ENCODE measurements around the gene TPO.
A peak's percentile ranks its signal among the peaks of the same experiment; 100 is the strongest.

TPO gene

DNA sequence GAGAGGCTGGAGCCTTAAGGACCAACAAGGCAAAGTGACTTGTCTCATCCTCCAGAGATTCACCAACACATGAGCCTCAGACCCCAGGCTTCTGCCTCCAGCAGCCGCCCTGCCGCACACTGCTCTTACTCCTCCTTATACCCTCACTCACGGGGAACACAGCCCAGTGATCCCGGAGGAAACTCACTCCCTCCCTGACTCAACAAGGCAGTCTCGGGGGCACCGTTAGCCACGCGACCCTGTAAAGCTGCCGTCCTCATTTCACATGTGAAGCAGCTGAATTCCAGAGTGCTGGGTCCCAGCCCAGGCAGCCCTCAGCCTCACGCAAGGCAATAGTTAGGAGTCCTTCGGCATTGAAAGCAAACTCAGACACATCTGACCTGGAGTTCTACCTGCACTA lies 129.7 kb downstream of the TPO start:
- DNase-seq (ENCODE audit: low spot score): no peak
- TF ChIP-seq, protein P1, sequence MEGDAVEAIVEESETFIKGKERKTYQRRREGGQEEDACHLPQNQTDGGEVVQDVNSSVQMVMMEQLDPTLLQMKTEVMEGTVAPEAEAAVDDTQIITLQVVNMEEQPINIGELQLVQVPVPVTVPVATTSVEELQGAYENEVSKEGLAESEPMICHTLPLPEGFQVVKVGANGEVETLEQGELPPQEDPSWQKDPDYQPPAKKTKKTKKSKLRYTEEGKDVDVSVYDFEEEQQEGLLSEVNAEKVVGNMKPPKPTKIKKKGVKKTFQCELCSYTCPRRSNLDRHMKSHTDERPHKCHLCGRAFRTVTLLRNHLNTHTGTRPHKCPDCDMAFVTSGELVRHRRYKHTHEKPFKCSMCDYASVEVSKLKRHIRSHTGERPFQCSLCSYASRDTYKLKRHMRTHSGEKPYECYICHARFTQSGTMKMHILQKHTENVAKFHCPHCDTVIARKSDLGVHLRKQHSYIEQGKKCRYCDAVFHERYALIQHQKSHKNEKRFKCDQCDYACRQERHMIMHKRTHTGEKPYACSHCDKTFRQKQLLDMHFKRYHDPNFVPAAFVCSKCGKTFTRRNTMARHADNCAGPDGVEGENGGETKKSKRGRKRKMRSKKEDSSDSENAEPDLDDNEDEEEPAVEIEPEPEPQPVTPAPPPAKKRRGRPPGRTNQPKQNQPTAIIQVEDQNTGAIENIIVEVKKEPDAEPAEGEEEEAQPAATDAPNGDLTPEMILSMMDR (IDR thresholded peaks at IDR 0.05; ENCODE audit: extremely low read depth, missing control alignments): no peak

DNA sequence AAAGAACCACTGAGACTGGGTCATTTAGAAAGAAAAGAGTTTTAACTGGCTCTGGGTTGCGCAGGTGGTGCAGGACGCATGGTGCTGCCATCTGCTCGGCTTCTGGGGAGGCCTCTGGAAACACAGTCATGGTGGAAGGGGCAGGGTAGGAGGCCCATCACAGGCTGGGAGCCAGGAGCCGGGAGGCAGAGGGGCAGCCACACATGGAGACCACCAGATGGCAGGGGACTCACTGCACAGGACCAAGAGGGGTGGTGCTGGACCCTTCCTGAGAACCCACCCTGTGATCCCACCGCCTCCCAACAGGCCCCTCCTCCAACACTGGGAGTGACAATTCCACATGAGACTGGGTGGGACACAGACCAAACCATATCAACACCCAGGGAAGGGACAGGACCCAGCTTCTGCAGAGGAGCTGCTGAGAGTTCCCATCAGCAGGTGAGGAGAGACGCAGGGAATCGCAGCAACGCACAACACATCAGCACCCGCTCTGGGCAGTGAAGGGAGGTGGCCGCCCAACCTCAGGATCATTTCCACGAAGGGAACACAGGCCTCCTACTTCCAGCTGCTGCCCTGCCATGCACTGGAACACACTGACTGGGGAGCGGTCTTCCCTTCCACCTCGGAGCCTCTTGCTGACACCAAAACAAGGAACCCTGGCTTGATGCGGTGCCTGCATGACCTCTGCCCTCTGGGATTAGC lies 130.7 kb downstream of the TPO start:
- TF ChIP-seq, protein P1 (IDR thresholded peaks at IDR 0.05; ENCODE audit: extremely low read depth, missing control alignments): no peak
- no peak for DNase-seq (ENCODE audit: low spot score)

DNA sequence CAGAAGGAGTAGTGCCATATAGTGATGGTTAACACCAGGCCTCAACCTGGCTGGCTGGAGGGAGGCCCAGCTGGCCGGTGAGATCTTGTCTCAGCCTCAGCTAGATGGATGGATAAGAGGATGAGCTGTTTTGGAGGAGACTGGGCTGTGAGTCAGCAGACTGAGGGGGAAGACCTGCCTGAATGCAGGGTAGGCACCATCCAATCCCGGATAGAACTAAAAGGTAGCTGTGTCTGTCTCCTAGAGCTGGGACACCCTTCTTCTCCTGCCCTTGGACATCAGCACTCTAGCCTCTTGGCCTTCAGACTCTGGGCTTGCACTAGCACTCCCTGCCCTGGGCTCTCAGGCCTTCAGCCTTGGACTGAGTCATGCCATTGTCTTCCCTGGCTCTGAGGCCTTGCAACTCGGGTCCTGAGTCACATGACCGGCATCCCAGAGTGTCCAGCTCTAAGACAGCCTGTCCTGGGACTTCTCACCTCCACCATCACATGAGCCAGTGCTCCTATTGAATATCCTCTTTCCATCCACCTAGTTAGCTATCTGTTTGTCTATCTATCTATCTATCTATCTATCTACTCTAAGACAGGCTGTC lies 131.3 kb downstream of the TPO start:
- TF ChIP-seq, protein P1 (IDR thresholded peaks at IDR 0.05; ENCODE audit: extremely low read depth, missing control alignments): no peak
- no peak for DNase-seq (ENCODE audit: low spot score)

DNA sequence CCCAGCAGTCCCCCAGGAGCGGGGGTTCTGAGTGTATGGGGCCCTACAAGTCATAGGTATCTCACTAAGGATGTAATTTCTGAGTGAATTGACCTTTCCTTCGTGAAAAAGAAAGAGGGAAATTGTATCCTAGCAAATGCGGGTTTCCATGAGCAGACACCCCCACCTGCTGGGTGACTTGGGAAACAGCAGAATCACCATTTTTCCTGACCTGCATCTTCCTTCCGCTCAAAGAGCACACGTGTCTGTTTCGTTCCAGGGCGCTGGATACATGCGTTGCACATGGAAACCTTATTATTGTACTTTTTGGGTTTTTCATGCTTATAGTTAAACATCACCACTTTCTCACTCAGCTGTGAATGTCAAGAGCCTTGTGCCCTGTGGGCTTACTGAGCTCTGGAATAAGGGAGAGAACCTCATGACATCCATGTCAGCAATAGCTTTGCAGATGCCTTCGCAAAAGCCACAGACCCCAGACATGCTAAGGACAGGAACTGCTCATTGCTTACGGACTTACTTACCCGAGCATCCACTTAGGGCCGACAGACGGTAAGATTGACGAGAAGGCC lies 132.8 kb downstream of the TPO start:
- peak; percentile 48 for DNase-seq (ENCODE audit: low spot score)
- TF ChIP-seq, protein P1 (IDR thresholded peaks at IDR 0.05; ENCODE audit: extremely low read depth, missing control alignments): peak; percentile 32

DNA sequence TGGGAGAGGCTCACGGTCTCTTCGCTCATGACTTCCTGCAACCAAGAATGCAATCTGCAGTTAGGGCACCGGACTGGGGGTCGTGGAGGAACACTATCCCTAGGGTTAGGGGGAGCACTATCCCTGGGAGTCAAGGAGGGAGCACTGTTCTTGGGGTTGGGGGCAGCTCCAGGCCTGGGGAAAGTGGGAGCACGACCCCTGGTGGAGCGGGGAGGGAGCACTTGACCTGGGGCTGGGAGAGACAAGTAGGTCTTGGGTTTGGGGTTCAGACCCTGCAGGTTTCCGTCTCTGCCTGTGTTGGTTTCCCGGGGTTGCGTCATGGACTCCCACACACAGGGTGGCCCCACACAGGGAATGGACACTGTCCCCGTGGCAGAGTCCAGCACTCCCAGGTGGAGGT lies 133.6 kb downstream of the TPO start:
- TF ChIP-seq, protein P1 (IDR thresholded peaks at IDR 0.05; ENCODE audit: extremely low read depth, missing control alignments): no peak
- no peak for DNase-seq (ENCODE audit: low spot score)

DNA sequence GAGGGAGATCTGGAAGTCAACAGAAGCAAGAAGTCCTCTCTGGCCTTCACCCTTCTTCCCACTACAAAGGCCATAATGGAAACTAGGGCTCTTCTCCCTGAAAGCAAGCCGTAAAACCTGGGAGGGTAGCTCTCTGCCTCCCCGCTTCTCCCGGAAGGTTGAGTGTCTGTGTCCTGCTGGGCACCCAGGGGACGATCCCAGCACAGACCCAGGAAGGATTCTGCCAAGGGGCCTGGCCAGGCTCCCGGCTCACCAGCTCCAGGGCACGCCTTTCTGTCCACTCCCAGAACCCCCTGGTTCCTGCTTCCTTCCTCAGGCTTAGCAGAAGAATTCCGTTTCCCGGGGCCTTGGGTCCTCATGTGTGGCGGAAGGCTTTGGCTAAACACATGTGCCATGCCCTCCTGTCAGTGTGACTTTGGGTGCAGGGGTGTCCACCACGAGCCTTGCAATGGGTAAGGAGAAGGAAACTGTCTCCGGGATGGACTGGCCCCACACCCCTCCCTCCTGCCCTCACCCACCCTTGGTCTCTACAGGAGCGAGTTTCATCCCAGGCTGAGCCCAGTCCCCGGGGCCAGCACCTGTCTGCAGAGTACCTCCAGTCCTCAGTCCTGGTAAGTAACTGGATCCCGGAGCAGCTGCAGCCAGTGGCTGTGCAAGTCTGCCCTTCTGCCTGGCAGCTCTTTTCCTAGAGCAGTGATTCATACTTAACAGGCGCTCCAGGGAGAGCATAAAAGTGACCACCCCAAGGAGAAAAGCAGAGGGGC lies 135.8 kb downstream of the TPO start:
- no peak for DNase-seq (ENCODE audit: low spot score)
- TF ChIP-seq, protein P1 (IDR thresholded peaks at IDR 0.05; ENCODE audit: extremely low read depth, missing control alignments): no peak

GRCh38 chr2:1550076-1550475 lies 136.8 kb downstream of the TPO start:
- no peak for DNase-seq (ENCODE audit: low spot score)
- TF ChIP-seq, protein P1 (IDR thresholded peaks at IDR 0.05; ENCODE audit: extremely low read depth, missing control alignments): no peak

Measured in GM20000 (cell line).